ENCODE measurements around the gene TLE2. TPM values are rescaled to one million over a fixed set of nuclear protein-coding genes. Genes with fewer than 3 reads are reported as not detected.

The TLE2 gene
- total and polyA plus RNA-seq, 9 of the 15 experiments (the other 6 are each of a cell fraction or from before 2014, with no cell fraction given): 0.35 to 13.1 (median 6.2) TPM

DNA sequence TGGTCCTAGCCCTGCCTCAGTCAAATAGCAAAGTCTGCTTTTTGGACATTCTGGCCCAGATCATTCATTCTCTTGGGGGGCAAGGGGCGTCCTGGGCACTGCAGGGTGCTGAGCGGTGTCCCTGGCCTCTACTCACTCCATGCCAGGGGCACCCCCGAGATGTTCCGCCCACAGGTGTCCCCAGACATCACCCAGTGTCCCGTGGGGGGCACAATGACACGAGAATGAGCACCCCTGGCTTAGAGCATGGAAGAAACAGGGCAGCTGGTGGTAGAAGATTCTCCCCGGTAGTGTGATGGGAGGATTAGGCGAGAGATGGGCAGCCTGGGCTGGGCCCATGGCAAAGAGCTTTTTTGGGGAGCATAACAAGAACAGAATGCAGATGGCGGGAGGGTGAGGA lies 38.5 kb upstream of the TLE2 start:
- Histone ChIP-seq H2AFZ (ENCODE audit: low read depth, low read length) (no peak overlapping the region), H3K4me1 (replicated peaks in 1 of 2; ENCODE audit: control insufficient read depth in 2 of 2, insufficient read depth in 2 of 2, low read length in 2 of 2) (peaks cover 11 to 23% of the 10 kb centered on the region in 2 experiments; a peak in 4 of 5 replicates), H3K4me3 (no peak overlapping the region), H3K27ac (ENCODE audit: extremely low read depth, low read depth, low read length) (no peak overlapping the region), H4K20me1 (replicated peaks; ENCODE audit: control insufficient read depth, insufficient read depth, low read length) (no peaks in the 10 kb centered on the region), H3K36me3 (ENCODE audit: control insufficient read depth, insufficient read depth, low read length) (no peaks in the 10 kb centered on the region), H3K9me1 (ENCODE audit: control insufficient read depth, insufficient read depth, low read length) (no peaks in the 10 kb centered on the region), H3K9ac (ENCODE audit: insufficient read depth in 1 of 2, low read depth in 2 of 2, low read length in 2 of 2) (no peak overlapping the region; a peak in 1 of 4 replicates), H3K27me3 (ENCODE audit: control insufficient read depth in 2 of 2, insufficient read depth in 2 of 2, low read length in 2 of 2) (no peaks in the 10 kb centered on the region), H3K79me2 (ENCODE audit: control insufficient read depth, insufficient read depth, low read length) (no peaks in the 10 kb centered on the region), H3K9me3 (replicated peaks; ENCODE audit: control insufficient read depth, insufficient read depth, low read depth, low read length) (0 out of 2 replicates have a peak, but pooled peaks cover 2% of the 10 kb centered on the region), H3K4me2 (ENCODE audit: insufficient read depth, low read length) (no peak overlapping the region)
- no TSS peak for BruUV-seq (replicated peaks)
- CTCF ChIA-PET (ENCODE audit: low intra/inter-chr PET ratio): no interaction called here
- 77% methylated on average over 8 of the region's 9 CpGs for WGBS (ENCODE audit: insufficient coverage, low coverage, missing lambda C conversion rate)
- FAIRE-seq (no peak), ATAC-seq (no peak), DNase-seq (ENCODE audit: extremely low read depth in 1 of 4, low spot score in 3 of 4) (no peak)
- intact Hi-C loops (cut with micrococcal nuclease): no loop called here
- POLR2A ChIA-PET: interaction anchor here (1.2 to 1.6 kb wide), 2 partner anchors 9 to 13 kb away, joined by 3 to 8 read pairs; no protein-coding TSS in a partner anchor
- in situ Hi-C loops (cut with MboI): no loop called here
- TF ChIP-seq MTF1 (CRISPR knock-in tag; IDR thresholded peaks at IDR 0.05; ENCODE audit: borderline replicate concordance) (no peak), NCOA2 (IDR thresholded peaks at IDR 0.05; ENCODE audit: partially characterized antibody in 2 of 2) (no peak), ZBTB17 (CRISPR knock-in tag; IDR thresholded peaks at IDR 0.05) (no peak), NFIX (CRISPR knock-in tag; IDR thresholded peaks at IDR 0.05; ENCODE audit: low read depth) (no peak), BRD9 (IDR thresholded peaks at IDR 0.05; ENCODE audit: low read depth, partially characterized antibody) (no peak), JUND (IDR thresholded peaks at IDR 0.05; ENCODE audit: borderline replicate concordance, low read depth, low read length) (no peak), JUND (tag; IDR thresholded peaks at IDR 0.05; ENCODE audit: borderline replicate concordance, low read depth, low read length) (no peak)
- TF ChIP-seq, protein P1, sequence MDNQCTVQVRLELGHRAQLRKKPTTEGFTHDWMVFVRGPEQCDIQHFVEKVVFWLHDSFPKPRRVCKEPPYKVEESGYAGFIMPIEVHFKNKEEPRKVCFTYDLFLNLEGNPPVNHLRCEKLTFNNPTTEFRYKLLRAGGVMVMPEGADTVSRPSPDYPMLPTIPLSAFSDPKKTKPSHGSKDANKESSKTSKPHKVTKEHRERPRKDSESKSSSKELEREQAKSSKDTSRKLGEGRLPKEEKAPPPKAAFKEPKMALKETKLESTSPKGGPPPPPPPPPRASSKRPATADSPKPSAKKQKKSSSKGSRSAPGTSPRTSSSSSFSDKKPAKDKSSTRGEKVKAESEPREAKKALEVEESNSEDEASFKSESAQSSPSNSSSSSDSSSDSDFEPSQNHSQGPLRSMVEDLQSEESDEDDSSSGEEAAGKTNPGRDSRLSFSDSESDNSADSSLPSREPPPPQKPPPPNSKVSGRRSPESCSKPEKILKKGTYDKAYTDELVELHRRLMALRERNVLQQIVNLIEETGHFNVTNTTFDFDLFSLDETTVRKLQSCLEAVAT (IDR thresholded peaks at IDR 0.05): no peak
- TF ChIP-seq, protein P2, sequence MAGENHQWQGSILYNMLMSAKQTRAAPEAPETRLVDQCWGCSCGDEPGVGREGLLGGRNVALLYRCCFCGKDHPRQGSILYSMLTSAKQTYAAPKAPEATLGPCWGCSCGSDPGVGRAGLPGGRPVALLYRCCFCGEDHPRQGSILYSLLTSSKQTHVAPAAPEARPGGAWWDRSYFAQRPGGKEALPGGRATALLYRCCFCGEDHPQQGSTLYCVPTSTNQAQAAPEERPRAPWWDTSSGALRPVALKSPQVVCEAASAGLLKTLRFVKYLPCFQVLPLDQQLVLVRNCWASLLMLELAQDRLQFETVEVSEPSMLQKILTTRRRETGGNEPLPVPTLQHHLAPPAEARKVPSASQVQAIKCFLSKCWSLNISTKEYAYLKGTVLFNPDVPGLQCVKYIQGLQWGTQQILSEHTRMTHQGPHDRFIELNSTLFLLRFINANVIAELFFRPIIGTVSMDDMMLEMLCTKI (IDR thresholded peaks at IDR 0.05; ENCODE audit: partially characterized antibody): no peak
- TF ChIP-seq, protein P3, sequence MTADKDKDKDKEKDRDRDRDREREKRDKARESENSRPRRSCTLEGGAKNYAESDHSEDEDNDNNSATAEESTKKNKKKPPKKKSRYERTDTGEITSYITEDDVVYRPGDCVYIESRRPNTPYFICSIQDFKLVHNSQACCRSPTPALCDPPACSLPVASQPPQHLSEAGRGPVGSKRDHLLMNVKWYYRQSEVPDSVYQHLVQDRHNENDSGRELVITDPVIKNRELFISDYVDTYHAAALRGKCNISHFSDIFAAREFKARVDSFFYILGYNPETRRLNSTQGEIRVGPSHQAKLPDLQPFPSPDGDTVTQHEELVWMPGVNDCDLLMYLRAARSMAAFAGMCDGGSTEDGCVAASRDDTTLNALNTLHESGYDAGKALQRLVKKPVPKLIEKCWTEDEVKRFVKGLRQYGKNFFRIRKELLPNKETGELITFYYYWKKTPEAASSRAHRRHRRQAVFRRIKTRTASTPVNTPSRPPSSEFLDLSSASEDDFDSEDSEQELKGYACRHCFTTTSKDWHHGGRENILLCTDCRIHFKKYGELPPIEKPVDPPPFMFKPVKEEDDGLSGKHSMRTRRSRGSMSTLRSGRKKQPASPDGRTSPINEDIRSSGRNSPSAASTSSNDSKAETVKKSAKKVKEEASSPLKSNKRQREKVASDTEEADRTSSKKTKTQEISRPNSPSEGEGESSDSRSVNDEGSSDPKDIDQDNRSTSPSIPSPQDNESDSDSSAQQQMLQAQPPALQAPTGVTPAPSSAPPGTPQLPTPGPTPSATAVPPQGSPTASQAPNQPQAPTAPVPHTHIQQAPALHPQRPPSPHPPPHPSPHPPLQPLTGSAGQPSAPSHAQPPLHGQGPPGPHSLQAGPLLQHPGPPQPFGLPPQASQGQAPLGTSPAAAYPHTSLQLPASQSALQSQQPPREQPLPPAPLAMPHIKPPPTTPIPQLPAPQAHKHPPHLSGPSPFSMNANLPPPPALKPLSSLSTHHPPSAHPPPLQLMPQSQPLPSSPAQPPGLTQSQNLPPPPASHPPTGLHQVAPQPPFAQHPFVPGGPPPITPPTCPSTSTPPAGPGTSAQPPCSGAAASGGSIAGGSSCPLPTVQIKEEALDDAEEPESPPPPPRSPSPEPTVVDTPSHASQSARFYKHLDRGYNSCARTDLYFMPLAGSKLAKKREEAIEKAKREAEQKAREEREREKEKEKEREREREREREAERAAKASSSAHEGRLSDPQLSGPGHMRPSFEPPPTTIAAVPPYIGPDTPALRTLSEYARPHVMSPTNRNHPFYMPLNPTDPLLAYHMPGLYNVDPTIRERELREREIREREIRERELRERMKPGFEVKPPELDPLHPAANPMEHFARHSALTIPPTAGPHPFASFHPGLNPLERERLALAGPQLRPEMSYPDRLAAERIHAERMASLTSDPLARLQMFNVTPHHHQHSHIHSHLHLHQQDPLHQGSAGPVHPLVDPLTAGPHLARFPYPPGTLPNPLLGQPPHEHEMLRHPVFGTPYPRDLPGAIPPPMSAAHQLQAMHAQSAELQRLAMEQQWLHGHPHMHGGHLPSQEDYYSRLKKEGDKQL (CRISPR knock-in tag; IDR thresholded peaks at IDR 0.05; ENCODE audit: borderline replicate concordance): no peak
- TF ChIP-seq, protein P4, sequence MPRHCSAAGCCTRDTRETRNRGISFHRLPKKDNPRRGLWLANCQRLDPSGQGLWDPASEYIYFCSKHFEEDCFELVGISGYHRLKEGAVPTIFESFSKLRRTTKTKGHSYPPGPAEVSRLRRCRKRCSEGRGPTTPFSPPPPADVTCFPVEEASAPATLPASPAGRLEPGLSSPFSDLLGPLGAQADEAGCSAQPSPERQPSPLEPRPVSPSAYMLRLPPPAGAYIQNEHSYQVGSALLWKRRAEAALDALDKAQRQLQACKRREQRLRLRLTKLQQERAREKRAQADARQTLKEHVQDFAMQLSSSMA (CRISPR knock-in tag; IDR thresholded peaks at IDR 0.05): no peak
